Transverse colon (tissue), 4 donors: ENCODE results near the gene SASH1.

Source experiments
- EP300 ChIP-seq: sonication (generic); formaldehyde crosslinking; IDR thresholded peaks from one replicate; pipeline ENCODE4 v1.6.1; 2017; ENCODE audit warnings: antibody characterized with exemption, low read depth
- POLR2A ChIP-seq: fragments of 450-650 bp; IDR thresholded peaks from one replicate; pipeline ENCODE4 v1.6.1; 2016; ENCODE audit warnings: antibody characterized with exemption, mild to moderate bottlenecking, moderate library complexity
- POLR2AphosphoS5 ChIP-seq, 3 donors: sonication (generic); formaldehyde crosslinking; IDR thresholded peaks; one replicate each; pipeline ENCODE4 v1.6.1; 2016; ENCODE audit warnings: antibody characterized with exemption in 3 of 3
- TF ChIP-seq, protein P1 (sequence below), 5 experiments: fragments of 200-600 bp in 3 of 5; fragments of 450-650 bp in 2 of 5; sonication (generic) in 3 of 5; IDR thresholded peaks; 1 replicate in 2 of 5; 2 replicates in 3 of 5; pipeline ENCODE4 v1.5.1; 2016 to 2017; ENCODE audit warnings: antibody characterized with exemption in 5 of 5, inconsistent platforms in 3 of 5, mild to moderate bottlenecking in 2 of 5, moderate library complexity in 1 of 5

DNA sequence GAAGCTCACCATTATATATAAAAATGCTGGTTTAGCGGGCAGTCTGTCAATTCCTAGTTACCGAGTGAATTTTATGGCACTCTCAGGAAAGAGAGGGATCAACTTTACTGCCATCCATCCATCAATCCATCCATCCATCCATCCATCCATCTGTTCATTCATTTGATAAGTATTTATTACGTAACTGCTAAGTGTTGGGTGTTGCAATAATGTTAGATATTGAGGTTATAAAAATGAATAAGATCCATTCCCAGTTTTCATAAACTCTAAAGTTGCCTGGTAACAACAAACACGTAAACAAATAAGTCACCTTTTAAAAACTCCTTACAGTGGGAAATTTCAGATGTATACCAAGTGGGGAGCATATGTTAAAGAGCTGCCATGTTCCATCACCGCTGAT, 36.8 kb downstream of the SASH1 start:
- TF ChIP-seq POLR2A = no peak
- TF ChIP-seq, protein P1, sequence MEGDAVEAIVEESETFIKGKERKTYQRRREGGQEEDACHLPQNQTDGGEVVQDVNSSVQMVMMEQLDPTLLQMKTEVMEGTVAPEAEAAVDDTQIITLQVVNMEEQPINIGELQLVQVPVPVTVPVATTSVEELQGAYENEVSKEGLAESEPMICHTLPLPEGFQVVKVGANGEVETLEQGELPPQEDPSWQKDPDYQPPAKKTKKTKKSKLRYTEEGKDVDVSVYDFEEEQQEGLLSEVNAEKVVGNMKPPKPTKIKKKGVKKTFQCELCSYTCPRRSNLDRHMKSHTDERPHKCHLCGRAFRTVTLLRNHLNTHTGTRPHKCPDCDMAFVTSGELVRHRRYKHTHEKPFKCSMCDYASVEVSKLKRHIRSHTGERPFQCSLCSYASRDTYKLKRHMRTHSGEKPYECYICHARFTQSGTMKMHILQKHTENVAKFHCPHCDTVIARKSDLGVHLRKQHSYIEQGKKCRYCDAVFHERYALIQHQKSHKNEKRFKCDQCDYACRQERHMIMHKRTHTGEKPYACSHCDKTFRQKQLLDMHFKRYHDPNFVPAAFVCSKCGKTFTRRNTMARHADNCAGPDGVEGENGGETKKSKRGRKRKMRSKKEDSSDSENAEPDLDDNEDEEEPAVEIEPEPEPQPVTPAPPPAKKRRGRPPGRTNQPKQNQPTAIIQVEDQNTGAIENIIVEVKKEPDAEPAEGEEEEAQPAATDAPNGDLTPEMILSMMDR (IDR thresholded peaks at IDR 0.05) = no peak
- no peak for TF ChIP-seq POLR2AphosphoS5 (IDR thresholded peaks at IDR 0.05)
- TF ChIP-seq EP300 = no peak
